WTC11 (cell line): ENCODE data around the gene EYA2.

Experiments used
- ATF2 ChIP-seq: sonication (generic); formaldehyde crosslinking; IDR thresholded peaks from 2 replicates; pipeline ENCODE4 v1.8.1; 2022; ENCODE audit warnings: low read depth, missing genetic modification reagents, borderline replicate concordance
- CREM ChIP-seq: sonication (generic); formaldehyde crosslinking; IDR thresholded peaks from 2 replicates; pipeline ENCODE4 v1.8.1; 2022; ENCODE audit warnings: mild to moderate bottlenecking, missing genetic modification reagents, moderate library complexity
- ELF4 ChIP-seq: sonication (generic); formaldehyde crosslinking; IDR thresholded peaks from 2 replicates; pipeline ENCODE4 v1.8.1; 2022; ENCODE audit warnings: low read depth, mild to moderate bottlenecking, moderate library complexity, missing genetic modification reagents
- ETV6 ChIP-seq: sonication (generic); formaldehyde crosslinking; IDR thresholded peaks from 2 replicates; pipeline ENCODE4 v1.8.1; 2022; ENCODE audit warnings: mild to moderate bottlenecking, missing genetic modification reagents
- RELA ChIP-seq: sonication (generic); formaldehyde crosslinking; IDR thresholded peaks from 2 replicates; pipeline ENCODE4 v1.8.1; 2022; ENCODE audit warnings: missing genetic modification reagents, mild to moderate bottlenecking, borderline replicate concordance
- TEAD4 ChIP-seq: sonication (generic); formaldehyde crosslinking; IDR thresholded peaks from 2 replicates; pipeline ENCODE4 v1.8.0; 2022; ENCODE audit warnings: mild to moderate bottlenecking, missing genetic modification reagents
- ZMAT4 ChIP-seq: fragments of 250-450 bp; sonication (Bioruptor Pico); IDR thresholded peaks from 2 replicates; pipeline ENCODE4 v1.9.0; 2021; ENCODE audit warnings: mild to moderate bottlenecking
- ZNF232 ChIP-seq: sonication (generic); formaldehyde crosslinking; IDR thresholded peaks from 2 replicates; pipeline ENCODE4 v1.8.0; 2022; ENCODE audit warnings: mild to moderate bottlenecking, missing genetic modification reagents
- ZNF317 ChIP-seq: sonication (generic); formaldehyde crosslinking; IDR thresholded peaks from 2 replicates; pipeline ENCODE4 v1.8.1; 2023; ENCODE audit warnings: low read depth, mild to moderate bottlenecking, moderate library complexity, missing genetic modification reagents, borderline replicate concordance
- ZSCAN18 ChIP-seq: fragments of 250-450 bp; sonication (Bioruptor Pico); IDR thresholded peaks from 2 replicates; pipeline ENCODE4 v2.1.2; 2022; ENCODE audit warnings: mild to moderate bottlenecking, moderate library complexity
- TF ChIP-seq, protein P1 (sequence below): sonication (generic); formaldehyde crosslinking; IDR thresholded peaks from 2 replicates; pipeline ENCODE4 v1.8.0; 2022; ENCODE audit warnings: mild to moderate bottlenecking, missing genetic modification reagents
- TF ChIP-seq, protein P2 (sequence below): fragments of 200-600 bp; IDR thresholded peaks from 2 replicates; pipeline ENCODE4 v1.8.0; 2022; ENCODE audit warnings: antibody characterized with exemption
- TF ChIP-seq, protein P3 (sequence below): sonication (generic); formaldehyde crosslinking; conservative IDR thresholded peaks from 2 replicates; pipeline ENCODE4 v1.8.1; 2022; ENCODE audit warnings: mild to moderate bottlenecking, missing genetic modification reagents
- TF ChIP-seq, protein P4 (sequence below): sonication (generic); formaldehyde crosslinking; IDR thresholded peaks from 2 replicates; pipeline ENCODE4 v1.8.1; 2023; ENCODE audit warnings: mild to moderate bottlenecking, missing genetic modification reagents, moderate library complexity

GRCh38 chr20:46981184-46981583 lies 86.5 kb downstream of the EYA2 start:
- TF ChIP-seq, protein P1, sequence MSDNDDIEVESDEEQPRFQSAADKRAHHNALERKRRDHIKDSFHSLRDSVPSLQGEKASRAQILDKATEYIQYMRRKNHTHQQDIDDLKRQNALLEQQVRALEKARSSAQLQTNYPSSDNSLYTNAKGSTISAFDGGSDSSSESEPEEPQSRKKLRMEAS (CRISPR knock-in tag): no peak
- TF ChIP-seq CREM (CRISPR knock-in tag) (no peak), ZNF232 (CRISPR knock-in tag) (no peak), ZSCAN18 (CRISPR knock-in tag) (no peak), ATF2 (CRISPR knock-in tag) (no peak), TEAD4 (CRISPR knock-in tag) (no peak), ZMAT4 (CRISPR knock-in tag) (no peak), ZNF317 (no peak), ETV6 (no peak), ELF4 (CRISPR knock-in tag) (no peak), RELA (CRISPR knock-in tag) (no peak)
- TF ChIP-seq, protein P2, sequence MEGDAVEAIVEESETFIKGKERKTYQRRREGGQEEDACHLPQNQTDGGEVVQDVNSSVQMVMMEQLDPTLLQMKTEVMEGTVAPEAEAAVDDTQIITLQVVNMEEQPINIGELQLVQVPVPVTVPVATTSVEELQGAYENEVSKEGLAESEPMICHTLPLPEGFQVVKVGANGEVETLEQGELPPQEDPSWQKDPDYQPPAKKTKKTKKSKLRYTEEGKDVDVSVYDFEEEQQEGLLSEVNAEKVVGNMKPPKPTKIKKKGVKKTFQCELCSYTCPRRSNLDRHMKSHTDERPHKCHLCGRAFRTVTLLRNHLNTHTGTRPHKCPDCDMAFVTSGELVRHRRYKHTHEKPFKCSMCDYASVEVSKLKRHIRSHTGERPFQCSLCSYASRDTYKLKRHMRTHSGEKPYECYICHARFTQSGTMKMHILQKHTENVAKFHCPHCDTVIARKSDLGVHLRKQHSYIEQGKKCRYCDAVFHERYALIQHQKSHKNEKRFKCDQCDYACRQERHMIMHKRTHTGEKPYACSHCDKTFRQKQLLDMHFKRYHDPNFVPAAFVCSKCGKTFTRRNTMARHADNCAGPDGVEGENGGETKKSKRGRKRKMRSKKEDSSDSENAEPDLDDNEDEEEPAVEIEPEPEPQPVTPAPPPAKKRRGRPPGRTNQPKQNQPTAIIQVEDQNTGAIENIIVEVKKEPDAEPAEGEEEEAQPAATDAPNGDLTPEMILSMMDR: no peak
- TF ChIP-seq, protein P3, sequence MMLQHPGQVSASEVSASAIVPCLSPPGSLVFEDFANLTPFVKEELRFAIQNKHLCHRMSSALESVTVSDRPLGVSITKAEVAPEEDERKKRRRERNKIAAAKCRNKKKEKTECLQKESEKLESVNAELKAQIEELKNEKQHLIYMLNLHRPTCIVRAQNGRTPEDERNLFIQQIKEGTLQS (CRISPR knock-in tag): no peak
- TF ChIP-seq, protein P4, sequence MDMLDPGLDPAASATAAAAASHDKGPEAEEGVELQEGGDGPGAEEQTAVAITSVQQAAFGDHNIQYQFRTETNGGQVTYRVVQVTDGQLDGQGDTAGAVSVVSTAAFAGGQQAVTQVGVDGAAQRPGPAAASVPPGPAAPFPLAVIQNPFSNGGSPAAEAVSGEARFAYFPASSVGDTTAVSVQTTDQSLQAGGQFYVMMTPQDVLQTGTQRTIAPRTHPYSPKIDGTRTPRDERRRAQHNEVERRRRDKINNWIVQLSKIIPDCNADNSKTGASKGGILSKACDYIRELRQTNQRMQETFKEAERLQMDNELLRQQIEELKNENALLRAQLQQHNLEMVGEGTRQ (CRISPR knock-in tag): no peak
